ENCODE measurements around the gene TTI1.

The TTI1 gene

DNA sequence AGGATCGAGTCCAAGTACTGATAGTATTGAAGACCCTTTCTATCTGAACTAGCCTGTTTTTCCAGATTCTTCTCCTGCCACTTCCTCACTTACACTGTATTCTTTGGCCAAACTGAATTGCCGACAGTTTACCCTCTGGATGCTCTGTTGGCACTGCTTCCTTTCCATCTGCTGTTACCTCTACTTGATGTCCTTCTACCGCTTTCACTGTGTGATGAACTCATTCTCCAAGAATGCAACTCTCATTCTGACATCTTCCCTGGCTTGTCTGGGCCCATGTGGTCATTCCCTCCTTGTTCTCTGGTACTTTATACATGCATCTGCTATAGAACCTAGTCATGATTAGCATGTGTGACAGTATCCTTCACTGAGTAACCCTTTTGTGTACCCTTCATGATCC is 16.5 kb upstream of the TTI1 start:
- CTCF ChIA-PET: interaction anchor here (0.6 to 10.3 kb wide), 2 partner anchors 108 to 172 kb away, joined by 4 to 220 read pairs; no protein-coding TSS in a partner anchor
- Histone ChIP-seq H3K4me1 (ENCODE audit: control insufficient read depth, insufficient read depth, low read length) (peaks cover 3% of the 10 kb centered on the region; the same call in 1 of the 2 replicates), H3K27ac (ENCODE audit: extremely low read depth, low read depth, low read length) (no peak overlapping the region), H3K4me3 (ENCODE audit: low read depth, low read length) (no peak overlapping the region), H3K36me3 (ENCODE audit: control insufficient read depth in 2 of 2, insufficient read depth in 1 of 2, low read length in 2 of 2) (peaks cover 4 to 75% of the 10 kb centered on the region in 2 experiments), H3K9me3 (ENCODE audit: control insufficient read depth, insufficient read depth, low read depth, low read length) (no peaks in the 10 kb centered on the region)
- POLR2A ChIA-PET: interaction anchor here (0.9 to 1.0 kb wide), 2 partner anchors 13 to 132 kb away, joined by 6 to 8 read pairs; no protein-coding TSS in a partner anchor
- TF ChIP-seq ZBTB17 (tag by site-specific recombination; IDR thresholded peaks at IDR 0.05): peak; percentile 75
- peak; percentile 52; the same call in 1 of the 2 replicates for TF ChIP-seq ZNF366 (tag by site-specific recombination; conservative IDR thresholded peaks at IDR 0.05)
- TF ChIP-seq, protein P1, sequence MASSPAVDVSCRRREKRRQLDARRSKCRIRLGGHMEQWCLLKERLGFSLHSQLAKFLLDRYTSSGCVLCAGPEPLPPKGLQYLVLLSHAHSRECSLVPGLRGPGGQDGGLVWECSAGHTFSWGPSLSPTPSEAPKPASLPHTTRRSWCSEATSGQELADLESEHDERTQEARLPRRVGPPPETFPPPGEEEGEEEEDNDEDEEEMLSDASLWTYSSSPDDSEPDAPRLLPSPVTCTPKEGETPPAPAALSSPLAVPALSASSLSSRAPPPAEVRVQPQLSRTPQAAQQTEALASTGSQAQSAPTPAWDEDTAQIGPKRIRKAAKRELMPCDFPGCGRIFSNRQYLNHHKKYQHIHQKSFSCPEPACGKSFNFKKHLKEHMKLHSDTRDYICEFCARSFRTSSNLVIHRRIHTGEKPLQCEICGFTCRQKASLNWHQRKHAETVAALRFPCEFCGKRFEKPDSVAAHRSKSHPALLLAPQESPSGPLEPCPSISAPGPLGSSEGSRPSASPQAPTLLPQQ (tag by site-specific recombination; IDR thresholded peaks at IDR 0.05): 0 out of 2 replicates have a peak, but pooled peaks have one; percentile 41
- no peak for TF ChIP-seq ZSCAN5A (tag by site-specific recombination; IDR thresholded peaks at IDR 0.05)
- TF ChIP-seq ZFP37 (tag by site-specific recombination; IDR thresholded peaks at IDR 0.05): 0 out of 2 replicates have a peak, but pooled peaks have one; percentile 47
- peak; percentile 90 for TF ChIP-seq PRDM1 (tag by site-specific recombination; IDR thresholded peaks at IDR 0.05)
- TF ChIP-seq ZNF629 (tag by site-specific recombination; IDR thresholded peaks at IDR 0.05): peak; percentile 51; the same call in 1 of the 2 replicates
- TF ChIP-seq ZNF302 (tag by site-specific recombination; IDR thresholded peaks at IDR 0.05; ENCODE audit: low read depth): no peak
- TF ChIP-seq ZNF600 (tag by site-specific recombination; IDR thresholded peaks at IDR 0.05): peak; percentile 68
- TF ChIP-seq ZNF747 (tag by site-specific recombination; IDR thresholded peaks at IDR 0.05): no peak
- TF ChIP-seq, protein P2, sequence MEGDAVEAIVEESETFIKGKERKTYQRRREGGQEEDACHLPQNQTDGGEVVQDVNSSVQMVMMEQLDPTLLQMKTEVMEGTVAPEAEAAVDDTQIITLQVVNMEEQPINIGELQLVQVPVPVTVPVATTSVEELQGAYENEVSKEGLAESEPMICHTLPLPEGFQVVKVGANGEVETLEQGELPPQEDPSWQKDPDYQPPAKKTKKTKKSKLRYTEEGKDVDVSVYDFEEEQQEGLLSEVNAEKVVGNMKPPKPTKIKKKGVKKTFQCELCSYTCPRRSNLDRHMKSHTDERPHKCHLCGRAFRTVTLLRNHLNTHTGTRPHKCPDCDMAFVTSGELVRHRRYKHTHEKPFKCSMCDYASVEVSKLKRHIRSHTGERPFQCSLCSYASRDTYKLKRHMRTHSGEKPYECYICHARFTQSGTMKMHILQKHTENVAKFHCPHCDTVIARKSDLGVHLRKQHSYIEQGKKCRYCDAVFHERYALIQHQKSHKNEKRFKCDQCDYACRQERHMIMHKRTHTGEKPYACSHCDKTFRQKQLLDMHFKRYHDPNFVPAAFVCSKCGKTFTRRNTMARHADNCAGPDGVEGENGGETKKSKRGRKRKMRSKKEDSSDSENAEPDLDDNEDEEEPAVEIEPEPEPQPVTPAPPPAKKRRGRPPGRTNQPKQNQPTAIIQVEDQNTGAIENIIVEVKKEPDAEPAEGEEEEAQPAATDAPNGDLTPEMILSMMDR (tag by site-specific recombination; IDR thresholded peaks at IDR 0.05): no peak
- 0 out of 2 replicates have a peak, but pooled peaks have one; percentile 20 for TF ChIP-seq SP7 (tag by site-specific recombination; IDR thresholded peaks at IDR 0.05)

- no peaks in the 10 kb centered on the region for H3K4me1 ChIP-seq (ENCODE audit: control insufficient read depth, insufficient read depth, low read length)
- peaks cover 4 to 90% of the 10 kb centered on the region in 2 experiments for H3K36me3 ChIP-seq (ENCODE audit: control insufficient read depth in 2 of 2, insufficient read depth in 1 of 2, low read length in 2 of 2)
- H3K9me3 ChIP-seq (ENCODE audit: control insufficient read depth, insufficient read depth, low read depth, low read length): no peaks in the 10 kb centered on the region
- no peak overlapping the region for H3K27ac ChIP-seq (ENCODE audit: extremely low read depth, low read depth, low read length)
- TF ChIP-seq EGR2 (tag by site-specific recombination; IDR thresholded peaks at IDR 0.05; ENCODE audit: low read depth): peak; percentile 91
- TF ChIP-seq IKZF3 (tag by site-specific recombination; IDR thresholded peaks at IDR 0.05): no peak
- peak; percentile 80 for TF ChIP-seq ZFHX2 (tag by site-specific recombination; conservative IDR thresholded peaks at IDR 0.05)
- no peak for TF ChIP-seq ZNF560 (tag by site-specific recombination; IDR thresholded peaks at IDR 0.05; ENCODE audit: borderline replicate concordance)
- TF ChIP-seq MYNN (tag by site-specific recombination; IDR thresholded peaks at IDR 0.05; ENCODE audit: borderline replicate concordance): 0 out of 2 replicates have a peak, but pooled peaks have one; percentile 16
- ChIA-PET CTCF (interaction anchor here (1.3 to 4.7 kb wide), 3 partner anchors 11 to 198 kb away, joined by 4 to 31 read pairs (median 12); no protein-coding TSS in a partner anchor), POLR2A (interaction anchor here (3.2 kb wide), 1 partner anchor 13 kb away, joined by 12 read pairs; the partner anchor contains the start of genes RPRD1B and TTI1)
- no peak overlapping the region for H3K4me3 ChIP-seq (ENCODE audit: low read depth, low read length)
Observed at GRCh38 chr20:38046572-38046971, 13.3 kb upstream of the TTI1 start.

Data from HEK293 (cell line).